ENCODE measurements around the gene FAM20B. TPM values are rescaled to one million over a fixed set of nuclear protein-coding genes. Genes with fewer than 3 reads are reported as not detected.

Gene FAM20B
- total and polyA plus RNA-seq, 5 donors from 2014 or later, result 4.2 to 14.1 (median 8.1) TPM

DNA sequence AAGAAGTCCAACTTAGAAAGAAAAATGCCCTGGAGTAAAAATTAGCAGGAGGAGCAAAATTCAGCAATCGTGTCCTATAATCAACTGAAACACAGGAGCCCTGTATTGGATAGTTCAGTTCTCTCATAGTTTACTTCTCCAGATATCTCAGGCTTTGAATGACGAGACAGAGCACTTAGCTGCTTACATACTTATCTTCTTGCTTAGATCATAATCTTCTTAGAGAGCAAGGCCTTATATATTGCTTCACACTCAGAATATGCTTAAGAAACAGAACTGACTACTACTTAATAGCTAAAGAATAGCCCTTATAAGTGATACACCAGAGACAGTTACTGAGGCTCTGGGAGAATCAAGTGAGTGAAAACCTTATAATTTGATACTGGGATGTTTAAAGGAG, 95.0 kb downstream of the FAM20B start:
- H3K36me3 ChIP-seq (ENCODE audit: control insufficient read depth, insufficient read depth, low read length), result peaks cover 15% of the 10 kb centered on the region
- no peaks in the 10 kb centered on the region for H3K9me3 ChIP-seq (ENCODE audit: control insufficient read depth in 2 of 2, low read length in 2 of 2)
- Mint-ChIP-seq H3K27ac (peak overlapping the region in 1 of 3 donors; percentile 47), H3K4me3 (no peak overlapping the region), H3K9me3 (no peaks in the 10 kb centered on the region), H3K36me3 (peaks cover 35% of the 10 kb centered on the region), H3K27me3 (no peaks in the 10 kb centered on the region), H3K4me1 (peaks cover 2 to 15% (median 9%) of the 10 kb centered on the region in 4 donors)
- H3K4me1 ChIP-seq (ENCODE audit: control insufficient read depth, insufficient read depth, low read length, poor library complexity, severe bottlenecking), result no peaks in the 10 kb centered on the region
- DNase-seq (no peak), ATAC-seq (ENCODE audit: low read depth in 2 of 2) (no peak)
- no peak overlapping the region for H3K4me3 ChIP-seq (ENCODE audit: low read depth, low read length)
- H3K27me3 ChIP-seq (ENCODE audit: control insufficient read depth, insufficient read depth, low read length), result no peaks in the 10 kb centered on the region
- no peak overlapping the region for H3K27ac ChIP-seq (ENCODE audit: insufficient read depth, low read length, poor library complexity, severe bottlenecking)

DNA sequence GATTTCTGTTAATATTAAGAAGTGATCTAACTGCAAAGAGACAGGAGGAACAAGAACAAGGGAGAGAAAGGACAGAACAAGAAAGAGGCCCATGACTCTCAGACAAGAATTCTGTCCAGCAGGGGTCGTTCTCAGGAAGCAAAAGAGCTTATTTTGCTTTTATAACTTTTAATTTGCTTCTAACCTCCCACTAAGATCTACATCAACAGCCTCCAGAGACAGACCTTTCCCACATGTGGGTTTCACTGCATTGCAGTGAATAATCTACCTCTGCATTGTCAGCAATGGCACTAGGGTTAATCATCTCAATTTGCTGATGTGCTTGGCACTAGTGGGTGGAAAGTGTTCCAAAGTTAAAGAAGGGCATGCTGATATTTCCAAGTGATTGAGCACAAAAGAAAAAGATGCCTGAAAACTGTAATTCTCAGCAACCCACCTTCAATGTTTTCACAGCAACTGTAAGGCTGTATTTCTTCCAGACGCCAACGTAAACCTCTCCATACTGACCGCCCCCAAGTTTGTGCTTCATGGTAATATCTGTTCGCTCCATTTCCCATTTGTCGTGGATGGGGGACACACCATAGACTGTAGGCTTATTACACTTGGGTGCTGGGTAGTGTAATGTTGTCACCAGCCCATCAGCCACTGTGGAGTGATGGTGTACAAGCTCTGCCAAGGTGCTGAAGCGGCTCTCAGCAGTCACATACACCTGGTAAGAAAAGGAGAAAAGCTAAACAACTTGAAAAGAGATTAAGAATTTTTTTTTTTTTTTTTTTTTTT, 95.7 kb downstream of the FAM20B start:
- Mint-ChIP-seq H3K4me1 (peaks cover 2 to 15% (median 9%) of the 10 kb centered on the region in 4 donors), H3K36me3 (peaks cover 36% of the 10 kb centered on the region), H3K4me3 (no peak overlapping the region), H3K27me3 (no peaks in the 10 kb centered on the region), H3K9me3 (no peaks in the 10 kb centered on the region), H3K27ac (peak overlapping the region in 1 of 3 donors; percentile 47)
- H3K4me3 ChIP-seq (ENCODE audit: low read depth, low read length), result no peak overlapping the region
- H3K27ac ChIP-seq (ENCODE audit: insufficient read depth, low read length, poor library complexity, severe bottlenecking), result no peak overlapping the region
- H3K36me3 ChIP-seq (ENCODE audit: control insufficient read depth, insufficient read depth, low read length), result peaks cover 17% of the 10 kb centered on the region
- H3K9me3 ChIP-seq (ENCODE audit: control insufficient read depth in 2 of 2, low read length in 2 of 2), result no peaks in the 10 kb centered on the region
- H3K27me3 ChIP-seq (ENCODE audit: control insufficient read depth, insufficient read depth, low read length), result no peaks in the 10 kb centered on the region
- ATAC-seq (ENCODE audit: low read depth in 2 of 2), result peak in 1 of 2 donors; percentile 34
- peak in 2 of 3 donors; percentile 46 to 68 for DNase-seq
- no peaks in the 10 kb centered on the region for H3K4me1 ChIP-seq (ENCODE audit: control insufficient read depth, insufficient read depth, low read length, poor library complexity, severe bottlenecking)

DNA sequence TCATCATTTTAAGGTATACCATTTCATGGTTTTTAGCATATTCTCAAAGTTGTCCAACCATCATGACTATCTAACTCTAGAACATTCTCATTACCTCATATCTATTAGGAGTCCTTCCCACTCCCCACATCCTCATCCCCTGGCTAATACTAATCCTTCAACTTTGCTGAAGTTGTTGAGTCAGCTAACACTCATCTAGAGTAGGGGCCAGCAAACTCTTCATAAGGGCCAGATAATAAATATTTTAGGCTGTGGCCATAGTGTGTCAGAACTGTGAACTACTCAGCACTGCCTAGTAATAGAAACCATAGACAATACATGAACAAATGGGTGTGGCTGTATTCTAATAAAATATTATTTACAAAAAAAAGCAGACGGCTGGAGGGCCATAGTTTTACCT, 99.2 kb downstream of the FAM20B start:
- Mint-ChIP-seq H3K36me3 (peaks cover 21% of the 10 kb centered on the region), H3K9me3 (no peaks in the 10 kb centered on the region), H3K4me3 (no peak overlapping the region), H3K27ac (no peak overlapping the region), H3K27me3 (no peaks in the 10 kb centered on the region), H3K4me1 (peaks cover 4 to 26% (median 13%) of the 10 kb centered on the region in 4 donors)
- Histone ChIP-seq H3K4me1 (ENCODE audit: control insufficient read depth, insufficient read depth, low read length, poor library complexity, severe bottlenecking) (peaks cover 3% of the 10 kb centered on the region), H3K27me3 (ENCODE audit: control insufficient read depth, insufficient read depth, low read length) (no peaks in the 10 kb centered on the region), H3K9me3 (ENCODE audit: control insufficient read depth in 2 of 2, low read length in 2 of 2) (no peaks in the 10 kb centered on the region), H3K27ac (ENCODE audit: insufficient read depth, low read length, poor library complexity, severe bottlenecking) (no peak overlapping the region), H3K4me3 (ENCODE audit: low read depth, low read length) (no peak overlapping the region), H3K36me3 (ENCODE audit: control insufficient read depth, insufficient read depth, low read length) (peaks cover 4% of the 10 kb centered on the region)
- no peak for DNase-seq
- no peak for ATAC-seq (ENCODE audit: low read depth in 2 of 2)

Other genes with a start within 250 kb of the FAM20B start
- not detected for gene ANGPTL1, start 154.8 kb upstream of the FAM20B start, total RNA-seq
- not detected for gene ANGPTL1, start 154.8 kb upstream of the FAM20B start, polyA plus RNA-seq
- 23.2 TPM for gene TOR3A, start 56.2 kb downstream of the FAM20B start, total RNA-seq
- gene TOR3A, start 56.2 kb downstream of the FAM20B start, polyA plus RNA-seq, result 10 to 100 TPM; 33.7 to 44.9 (median 38.8) TPM
- gene ABL2, start 203.8 kb downstream of the FAM20B start, total RNA-seq, result 16.4 TPM
- gene ABL2, start 203.8 kb downstream of the FAM20B start, polyA plus RNA-seq, result 1 to 10 TPM in 2 of 4 donors, under 1 TPM in 2; 0.56 to 1.4 (median 0.89) TPM